ENCODE results near the gene RIOX2.

- TF ChIP-seq CTCF (IDR thresholded peaks at IDR 0.05): no peak
- no peak for TF ChIP-seq EZH2 (IDR thresholded peaks at IDR 0.05; ENCODE audit: borderline replicate concordance, insufficient read depth, low read depth, low read length, poor library complexity, severe bottlenecking)
Observed at GRCh38 chr3:97911459-97911858, 60.8 kb downstream of the RIOX2 start.

Data from B cell (primary cell).